GM12875 (cell line): ENCODE data around the gene TMEM218.
A peak's percentile ranks its signal among the peaks of the same experiment; 100 is the strongest.

Source experiments
- H3K4me3 ChIP-seq: one replicate; pipeline ENCODE4 v1.5.1; 2011; ENCODE audit warnings: low read depth, low read length, control low read depth
- TF ChIP-seq, protein P1 (sequence below): IDR thresholded peaks from 2 replicates; pipeline ENCODE4 v1.5.1; 2011; ENCODE audit warnings: low read depth, mild to moderate bottlenecking, control low read depth, inconsistent platforms, low read length, moderate library complexity, borderline replicate concordance; ENCODE audit not compliant: insufficient read depth

Gene TMEM218

DNA sequence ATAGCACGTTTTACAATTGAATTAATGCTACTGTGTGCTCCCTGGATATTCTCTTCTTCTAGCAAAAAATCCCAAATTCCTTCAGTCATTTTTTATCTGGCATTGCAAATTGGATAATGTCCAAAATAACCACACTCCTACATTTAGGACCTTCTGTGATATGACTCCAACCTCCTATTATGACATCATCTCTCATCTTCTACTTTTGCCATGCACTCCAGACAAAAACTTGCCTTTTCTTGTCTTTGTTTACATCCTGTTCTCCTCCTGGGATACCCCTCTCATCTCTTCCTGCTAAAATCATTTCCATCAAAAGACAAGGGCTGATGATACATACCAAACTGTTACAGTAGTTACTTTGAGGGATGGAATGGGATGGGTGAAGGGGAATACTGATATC lies 20.6 kb upstream of the TMEM218 start:
- no peak overlapping the region for H3K4me3 ChIP-seq
- TF ChIP-seq, protein P1, sequence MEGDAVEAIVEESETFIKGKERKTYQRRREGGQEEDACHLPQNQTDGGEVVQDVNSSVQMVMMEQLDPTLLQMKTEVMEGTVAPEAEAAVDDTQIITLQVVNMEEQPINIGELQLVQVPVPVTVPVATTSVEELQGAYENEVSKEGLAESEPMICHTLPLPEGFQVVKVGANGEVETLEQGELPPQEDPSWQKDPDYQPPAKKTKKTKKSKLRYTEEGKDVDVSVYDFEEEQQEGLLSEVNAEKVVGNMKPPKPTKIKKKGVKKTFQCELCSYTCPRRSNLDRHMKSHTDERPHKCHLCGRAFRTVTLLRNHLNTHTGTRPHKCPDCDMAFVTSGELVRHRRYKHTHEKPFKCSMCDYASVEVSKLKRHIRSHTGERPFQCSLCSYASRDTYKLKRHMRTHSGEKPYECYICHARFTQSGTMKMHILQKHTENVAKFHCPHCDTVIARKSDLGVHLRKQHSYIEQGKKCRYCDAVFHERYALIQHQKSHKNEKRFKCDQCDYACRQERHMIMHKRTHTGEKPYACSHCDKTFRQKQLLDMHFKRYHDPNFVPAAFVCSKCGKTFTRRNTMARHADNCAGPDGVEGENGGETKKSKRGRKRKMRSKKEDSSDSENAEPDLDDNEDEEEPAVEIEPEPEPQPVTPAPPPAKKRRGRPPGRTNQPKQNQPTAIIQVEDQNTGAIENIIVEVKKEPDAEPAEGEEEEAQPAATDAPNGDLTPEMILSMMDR, result no peak

DNA sequence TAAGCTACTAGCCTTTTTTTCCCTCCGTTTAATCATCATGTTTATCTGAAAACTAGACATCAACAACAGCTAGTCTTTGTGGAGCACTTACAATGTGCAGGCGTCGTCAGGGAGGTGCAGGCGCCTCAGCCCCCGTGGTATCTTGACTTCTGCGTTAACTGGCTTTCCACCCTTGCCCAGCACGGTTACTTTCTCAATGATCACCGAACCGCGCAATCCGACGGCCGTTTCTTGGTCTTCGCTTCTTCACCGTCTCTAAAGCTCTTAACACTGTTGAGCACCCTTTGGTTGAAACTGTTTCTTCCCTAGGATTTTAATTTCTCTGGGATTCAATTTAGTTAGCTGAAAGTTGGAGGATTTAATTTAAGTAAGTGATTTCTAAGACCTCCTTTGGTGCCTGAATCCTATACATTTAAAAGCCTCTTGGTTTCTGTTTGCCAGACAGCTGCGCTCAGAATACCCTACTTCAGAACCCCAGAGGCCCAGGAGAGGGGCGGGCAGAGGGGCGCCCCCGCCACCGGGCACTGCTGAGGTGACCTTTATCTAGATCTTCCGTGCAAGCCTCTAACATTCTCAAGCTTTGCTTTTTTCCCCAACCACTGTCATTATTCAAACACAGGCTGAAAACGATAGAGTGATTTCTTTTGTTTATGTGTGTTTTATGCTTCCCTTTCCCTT lies 18.0 kb upstream of the TMEM218 start:
- H3K4me3 ChIP-seq, result no peak overlapping the region
- TF ChIP-seq, protein P1, result no peak

DNA sequence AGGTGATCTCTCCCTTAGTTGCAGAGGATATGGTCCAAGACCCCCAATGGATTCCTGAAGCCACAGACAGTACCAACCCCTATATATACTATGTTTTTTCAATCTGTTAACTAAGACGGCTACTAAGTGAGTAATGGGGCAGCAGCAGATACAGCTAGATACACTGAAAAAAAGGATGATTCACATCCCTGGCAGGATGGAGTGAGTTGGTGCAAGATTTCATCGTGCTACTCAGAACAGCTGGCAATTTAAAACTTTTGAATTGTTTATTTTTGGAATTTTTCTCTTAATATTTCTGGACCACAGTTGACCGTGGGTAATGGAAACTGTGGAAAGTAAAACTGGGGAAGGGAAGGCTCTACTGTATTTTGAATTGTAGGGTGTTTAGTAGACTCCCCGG lies 17.0 kb upstream of the TMEM218 start:
- TF ChIP-seq, protein P1, result no peak
- no peak overlapping the region for H3K4me3 ChIP-seq

DNA sequence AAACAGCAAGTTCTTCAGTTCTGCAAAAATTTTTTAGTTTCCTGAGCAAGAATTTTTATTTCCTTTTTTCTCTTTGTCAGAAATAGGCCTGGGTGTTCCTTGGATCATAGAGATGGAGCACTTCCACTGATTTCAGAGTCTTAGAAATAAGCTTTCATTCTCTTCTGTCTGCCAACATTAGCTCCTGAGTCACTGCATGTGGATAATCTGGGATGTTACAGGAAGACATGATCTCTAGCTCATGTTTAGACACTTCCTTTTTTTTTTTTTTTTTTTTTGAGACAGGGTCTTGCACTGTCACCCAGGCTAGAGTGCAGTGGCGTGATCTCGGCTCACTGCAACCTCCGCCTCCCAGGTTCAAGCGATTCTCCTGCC lies 13.2 kb upstream of the TMEM218 start:
- TF ChIP-seq, protein P1, result no peak
- H3K4me3 ChIP-seq, result no peak overlapping the region

- TF ChIP-seq, protein P1, result peak; percentile 64
- H3K4me3 ChIP-seq, result no peak overlapping the region
Measured at GRCh38 chr11:125123947-125124617, 12.7 kb upstream of the TMEM218 start.

GRCh38 chr11:125123194-125123946 lies 11.9 kb upstream of the TMEM218 start:
- H3K4me3 ChIP-seq, result no peak overlapping the region
- TF ChIP-seq, protein P1, result no peak
